Measurements from ENCODE around the gene MYH6.

GRCh38 chr14:23409475-23409874, 1.4 kb upstream of the MYH6 start:
- no peak for TF ChIP-seq CTCF (IDR thresholded peaks at IDR 0.05)
- TF ChIP-seq POLR2A (IDR thresholded peaks at IDR 0.05): no peak
